Lung (tissue), 12 donors: Measurements from ENCODE around the gene TBX2. TPM values are rescaled to one million over a fixed set of nuclear protein-coding genes. Genes with fewer than 3 reads are reported as not detected.

Source experiments
- ATAC-seq: fragments of 200-7000 bp; cut with Tn5 transposase; one replicate; pipeline ENCODE4 v1.9.1; 2020; ENCODE audit warnings: moderate number of reproducible peaks; ENCODE audit not compliant: insufficient read depth, low FRiP score
- DNase-seq, 3 donors: peaks; one replicate each; pipeline ENCODE4 v3.0.0-alpha.2; 2013 to 2017
- H3K27ac ChIP-seq, 2 donors: one replicate each; pipeline ENCODE4 v1.5.1; 2013; ENCODE audit warnings: mild to moderate bottlenecking in 2 of 2, moderate library complexity in 2 of 2, control low read depth in 1 of 2, inconsistent platforms in 1 of 2, low read depth in 1 of 2, low read length in 1 of 2
- H3K27me3 ChIP-seq, 3 donors: one replicate each; pipeline ENCODE4 v1.5.1; 2013; ENCODE audit warnings: low read length in 2 of 3; ENCODE audit not compliant: control insufficient read depth in 3 of 3, insufficient read depth in 3 of 3
- H3K36me3 ChIP-seq, 4 donors: one replicate each; pipeline ENCODE4 v1.5.1; 2013; ENCODE audit warnings: low read length in 4 of 4, mild to moderate bottlenecking in 1 of 4, moderate library complexity in 1 of 4; ENCODE audit not compliant: control insufficient read depth in 4 of 4, insufficient read depth in 4 of 4
- H3K4me1 ChIP-seq, 5 donors: one replicate each; pipeline ENCODE4 v1.5.1; 2013; ENCODE audit warnings: low read length in 5 of 5, mild to moderate bottlenecking in 2 of 5, moderate library complexity in 1 of 5; ENCODE audit not compliant: control insufficient read depth in 5 of 5, insufficient read depth in 5 of 5
- H3K4me3 ChIP-seq: one replicate; pipeline ENCODE4 v1.5.1; 2013; ENCODE audit warnings: mild to moderate bottlenecking, control low read depth, moderate library complexity
- H3K9ac ChIP-seq, 2 donors: one replicate each; pipeline ENCODE4 v1.5.1; 2013; ENCODE audit warnings: low read length in 2 of 2, control low read depth in 1 of 2; ENCODE audit not compliant: insufficient read depth in 1 of 2
- H3K9me3 ChIP-seq, 4 donors: one replicate each; pipeline ENCODE4 v1.5.1; 2013; ENCODE audit warnings: low read length in 3 of 4, mild to moderate bottlenecking in 1 of 4, moderate library complexity in 1 of 4; ENCODE audit not compliant: control insufficient read depth in 4 of 4, insufficient read depth in 3 of 4
- CTCF ChIP-seq: IDR thresholded peaks from 2 replicates; pipeline ENCODE4 v1.5.1; 2012; ENCODE audit warnings: mild to moderate bottlenecking; ENCODE audit errors: control extremely low read depth, extremely low read depth
- WGBS, 2 donors: extraction: QIAGEN DNeasy Blood & Tissue Kit; methylation state at CpG; one replicate each; pipeline ENCODE4 v1.1.7; 2013; 5-methylcytosine and 5-hydroxymethylcytosine counted together
- polyA plus RNA-seq, 2 donors: library from polyadenylated mRNA; stranded (reverse); fragments of 200-250 nt; gene quantifications; one replicate each; pipeline ENCODE4 v1.2.1, GENCODE V29; 2013
- total RNA-seq, 2 donors: library from RNA; depleted of rRNA in 1 of 2; stranded (reverse); fragments of >200 nt in 1 of 2; gene quantifications; one replicate each; pipeline ENCODE4 v1.2.1, GENCODE V29; 2014 to 2021
- donor health status: control.
- donor health status: control.
- donor health status: Bipolar disorder and iron deficiency.
- donor health status: healthy.
- donor health status: DM: yes; HTN: yes; CAD: no.

Gene TBX2
- total and polyA plus RNA-seq, 4 donors, result 44.5 to 155 (median 79.2) TPM

DNA sequence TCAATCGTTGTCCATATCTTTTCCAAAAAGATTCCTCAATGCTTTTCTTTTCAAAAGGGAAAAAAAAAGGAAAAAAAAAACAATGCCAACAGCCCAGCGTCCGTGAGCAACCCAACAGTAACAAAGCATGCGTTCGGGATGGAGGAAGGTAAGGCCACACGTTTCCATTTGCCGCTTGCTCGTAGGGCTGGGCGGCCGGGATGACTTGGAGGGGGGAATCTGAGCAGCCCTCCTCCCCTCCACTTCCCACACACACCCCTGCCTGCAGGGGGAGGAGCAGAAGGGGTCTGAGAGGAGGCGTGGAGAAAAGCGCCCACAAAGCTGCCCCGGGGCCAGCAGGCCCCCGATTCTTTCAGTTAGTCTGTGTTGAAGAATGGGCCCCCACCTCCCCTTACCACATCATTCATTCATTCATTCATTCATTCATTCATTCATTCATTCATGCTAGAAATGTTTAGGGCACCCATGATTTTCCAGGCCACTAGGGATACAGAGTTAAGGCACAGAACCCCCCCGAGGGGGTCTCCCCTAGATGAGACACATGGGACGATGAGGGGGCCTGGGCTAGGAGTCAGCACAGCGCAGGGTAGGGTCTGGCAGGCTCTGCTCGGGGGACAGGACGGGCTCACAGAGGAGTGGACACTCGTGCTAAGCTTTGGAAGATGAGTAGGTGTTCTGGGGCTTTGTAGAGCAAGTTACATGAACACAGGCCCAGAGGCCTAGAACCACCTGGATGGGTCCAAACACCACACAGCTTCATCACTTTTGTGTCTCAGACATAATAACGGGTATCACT lies 10.9 kb upstream of the TBX2 start:
- Histone ChIP-seq H3K9ac (no peak overlapping the region), H3K27ac (no peak overlapping the region), H3K36me3 (peaks cover 0 to 2% (median 0%) of the 10 kb centered on the region in 4 donors), H3K27me3 (no peaks in the 10 kb centered on the region), H3K4me1 (peaks cover 0 to 56% (median 6%) of the 10 kb centered on the region in 5 donors), H3K4me3 (no peak overlapping the region), H3K9me3 (no peaks in the 10 kb centered on the region)
- ATAC-seq (no peak), DNase-seq (no peak)
- WGBS, 2 donors, result 90 to 92% methylated on average over 21 of the region's 21 CpGs
- no peak for TF ChIP-seq CTCF

DNA sequence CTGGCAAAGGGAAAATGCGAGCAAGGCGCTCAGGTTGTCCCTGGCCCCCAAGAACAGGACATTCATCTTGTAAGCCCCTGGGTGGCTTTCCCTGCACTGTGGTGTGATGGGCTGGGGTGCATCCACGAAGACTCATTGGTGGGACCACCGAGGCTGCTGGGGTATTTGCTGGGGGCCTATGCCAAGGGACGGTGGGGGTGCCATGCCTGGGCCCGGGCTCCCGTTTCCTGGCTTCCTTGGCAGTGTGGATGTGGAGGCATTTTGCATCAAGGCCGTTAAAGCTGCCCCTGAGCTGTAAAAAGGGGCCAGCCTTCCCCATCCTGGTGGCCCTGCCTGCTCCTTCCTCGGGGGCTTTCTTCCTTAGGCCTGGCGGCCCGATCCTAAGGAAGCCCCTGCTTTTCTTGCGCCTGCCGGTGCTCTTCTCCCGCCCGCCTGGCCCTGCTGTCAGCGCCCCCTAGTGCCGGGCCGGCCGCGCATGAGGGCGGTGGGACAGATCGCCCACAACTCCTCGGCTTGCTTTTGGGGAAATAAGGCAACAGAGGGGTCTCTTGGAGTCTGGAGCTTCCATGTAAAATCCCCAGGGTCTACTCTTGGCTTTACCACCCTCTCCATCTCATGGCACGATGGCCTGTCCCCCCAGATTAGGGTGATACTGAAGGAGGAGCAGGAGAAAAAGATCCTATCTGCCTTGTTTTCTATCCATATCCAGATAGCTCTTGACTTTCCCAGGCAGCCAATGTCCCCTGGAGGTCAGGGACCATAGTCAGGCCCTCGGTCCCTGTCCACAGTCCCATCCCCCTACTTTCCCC lies 9.8 kb upstream of the TBX2 start:
- TF ChIP-seq CTCF, result peak; percentile 44
- DNase-seq, result peak; percentile 76 to 81 (median 78)
- no peak overlapping the region for H3K9ac ChIP-seq
- 20 to 22% methylated on average over 25 of the region's 25 CpGs for WGBS, 2 donors
- no peaks in the 10 kb centered on the region for H3K27me3 ChIP-seq
- peaks cover 0 to 2% (median 0%) of the 10 kb centered on the region in 4 donors for H3K36me3 ChIP-seq
- H3K4me3 ChIP-seq, result no peak overlapping the region
- H3K27ac ChIP-seq, result peak overlapping the region in 1 of 2 donors; percentile 33
- peaks cover 0 to 56% (median 5%) of the 10 kb centered on the region in 5 donors for H3K4me1 ChIP-seq
- H3K9me3 ChIP-seq, result no peaks in the 10 kb centered on the region
- no peak for ATAC-seq

DNA sequence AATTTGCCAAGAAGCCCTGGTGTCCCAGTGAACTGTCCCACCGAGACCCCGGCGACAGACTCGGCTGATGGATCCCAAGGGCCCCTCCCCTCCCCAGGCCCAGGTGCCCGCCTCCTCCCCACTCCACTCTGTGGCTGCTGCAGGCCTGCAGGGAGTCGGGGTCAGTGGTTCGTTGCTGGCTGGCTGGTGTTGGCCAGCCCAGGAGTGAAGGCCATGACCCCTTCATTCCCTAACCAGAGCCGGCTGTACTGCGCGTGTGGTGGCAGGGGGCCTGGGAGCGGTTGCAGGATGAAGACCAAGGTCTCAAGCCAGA lies 9.2 kb upstream of the TBX2 start:
- H3K36me3 ChIP-seq, result peaks cover 0 to 2% (median 0%) of the 10 kb centered on the region in 4 donors
- no peak overlapping the region for H3K4me3 ChIP-seq
- peaks cover 0 to 53% (median 5%) of the 10 kb centered on the region in 5 donors for H3K4me1 ChIP-seq
- H3K27ac ChIP-seq, result peak overlapping the region in 1 of 2 donors; percentile 33
- 85 to 92% methylated on average over 11 of the region's 11 CpGs for WGBS, 2 donors
- no peak for TF ChIP-seq CTCF
- DNase-seq, result no peak
- no peaks in the 10 kb centered on the region for H3K9me3 ChIP-seq
- H3K9ac ChIP-seq, result no peak overlapping the region
- no peak for ATAC-seq
- peaks cover 0 to 3% (median 0%) of the 10 kb centered on the region in 3 donors for H3K27me3 ChIP-seq
